Keratinocyte (primary cell): Measurements from ENCODE around the gene DSCAM.

Experiments
- EZH2 ChIP-seq: IDR thresholded peaks from one replicate; pipeline ENCODE4 v1.6.1; 2012; ENCODE audit warnings: inconsistent platforms, mild to moderate bottlenecking, low read length, moderate library complexity
- TF ChIP-seq, protein P1 (sequence below), 3 experiments: IDR thresholded peaks in 1 of 3; conservative IDR thresholded peaks in 1 of 3; optimal IDR thresholded peaks in 1 of 3; 2 replicates in 2 of 3; 3 replicates in 1 of 3; pipeline versions ENCODE3 to v1.5.1; 2011; ENCODE audit warnings: low read length in 3 of 3, mild to moderate bottlenecking in 3 of 3, moderate library complexity in 2 of 3, control low read depth in 1 of 3, inconsistent platforms in 1 of 3; ENCODE audit not compliant: insufficient read depth in 2 of 3; ENCODE audit errors: extremely low read depth in 1 of 3

- TF ChIP-seq, protein P1, sequence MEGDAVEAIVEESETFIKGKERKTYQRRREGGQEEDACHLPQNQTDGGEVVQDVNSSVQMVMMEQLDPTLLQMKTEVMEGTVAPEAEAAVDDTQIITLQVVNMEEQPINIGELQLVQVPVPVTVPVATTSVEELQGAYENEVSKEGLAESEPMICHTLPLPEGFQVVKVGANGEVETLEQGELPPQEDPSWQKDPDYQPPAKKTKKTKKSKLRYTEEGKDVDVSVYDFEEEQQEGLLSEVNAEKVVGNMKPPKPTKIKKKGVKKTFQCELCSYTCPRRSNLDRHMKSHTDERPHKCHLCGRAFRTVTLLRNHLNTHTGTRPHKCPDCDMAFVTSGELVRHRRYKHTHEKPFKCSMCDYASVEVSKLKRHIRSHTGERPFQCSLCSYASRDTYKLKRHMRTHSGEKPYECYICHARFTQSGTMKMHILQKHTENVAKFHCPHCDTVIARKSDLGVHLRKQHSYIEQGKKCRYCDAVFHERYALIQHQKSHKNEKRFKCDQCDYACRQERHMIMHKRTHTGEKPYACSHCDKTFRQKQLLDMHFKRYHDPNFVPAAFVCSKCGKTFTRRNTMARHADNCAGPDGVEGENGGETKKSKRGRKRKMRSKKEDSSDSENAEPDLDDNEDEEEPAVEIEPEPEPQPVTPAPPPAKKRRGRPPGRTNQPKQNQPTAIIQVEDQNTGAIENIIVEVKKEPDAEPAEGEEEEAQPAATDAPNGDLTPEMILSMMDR (optimal IDR thresholded peaks at IDR 0.05 in 1 of 3, IDR thresholded peaks at IDR 0.05 in 1 of 3, conservative IDR thresholded peaks at IDR 0.05 in 1 of 3; ENCODE audit: extremely low read depth in 1 of 3, insufficient read depth in 2 of 3, low read length in 3 of 3): no peak
- no peak for TF ChIP-seq EZH2
These were observed 729.7 kb downstream of the DSCAM start for GRCh38 chr21:40117236-40117635.
